GM12873 (cell line): ENCODE measurements around the gene ATPAF1.

ENCODE experiments used
- TF ChIP-seq, protein P1 (sequence below): IDR thresholded peaks from 2 replicates; pipeline ENCODE4 v1.5.1; 2012; ENCODE audit warnings: low read depth, mild to moderate bottlenecking, moderate library complexity, low read length, control low read depth; ENCODE audit not compliant: insufficient read depth; ENCODE audit errors: missing control alignments

The ATPAF1 gene

DNA sequence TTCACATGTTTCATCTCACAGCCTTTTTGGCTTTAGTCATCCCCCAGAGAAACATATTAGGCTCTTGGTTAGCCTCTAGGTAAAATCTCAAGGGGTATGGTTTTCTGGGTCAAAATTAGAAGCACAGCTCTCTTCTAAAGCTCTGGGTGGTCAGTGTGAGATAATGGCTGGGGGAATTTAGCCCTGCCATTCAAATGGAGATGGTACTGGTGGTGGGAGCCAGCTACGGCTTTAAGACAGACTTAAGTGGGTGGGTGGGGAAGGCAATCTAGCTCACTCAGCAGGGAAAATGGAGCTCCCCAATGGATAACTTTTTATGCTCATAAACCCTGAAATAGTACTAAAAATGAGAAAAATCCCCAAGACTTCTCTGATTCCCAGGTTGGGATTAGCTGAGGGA lies 9.2 kb upstream of the ATPAF1 start:
- TF ChIP-seq, protein P1, sequence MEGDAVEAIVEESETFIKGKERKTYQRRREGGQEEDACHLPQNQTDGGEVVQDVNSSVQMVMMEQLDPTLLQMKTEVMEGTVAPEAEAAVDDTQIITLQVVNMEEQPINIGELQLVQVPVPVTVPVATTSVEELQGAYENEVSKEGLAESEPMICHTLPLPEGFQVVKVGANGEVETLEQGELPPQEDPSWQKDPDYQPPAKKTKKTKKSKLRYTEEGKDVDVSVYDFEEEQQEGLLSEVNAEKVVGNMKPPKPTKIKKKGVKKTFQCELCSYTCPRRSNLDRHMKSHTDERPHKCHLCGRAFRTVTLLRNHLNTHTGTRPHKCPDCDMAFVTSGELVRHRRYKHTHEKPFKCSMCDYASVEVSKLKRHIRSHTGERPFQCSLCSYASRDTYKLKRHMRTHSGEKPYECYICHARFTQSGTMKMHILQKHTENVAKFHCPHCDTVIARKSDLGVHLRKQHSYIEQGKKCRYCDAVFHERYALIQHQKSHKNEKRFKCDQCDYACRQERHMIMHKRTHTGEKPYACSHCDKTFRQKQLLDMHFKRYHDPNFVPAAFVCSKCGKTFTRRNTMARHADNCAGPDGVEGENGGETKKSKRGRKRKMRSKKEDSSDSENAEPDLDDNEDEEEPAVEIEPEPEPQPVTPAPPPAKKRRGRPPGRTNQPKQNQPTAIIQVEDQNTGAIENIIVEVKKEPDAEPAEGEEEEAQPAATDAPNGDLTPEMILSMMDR, result no peak

DNA sequence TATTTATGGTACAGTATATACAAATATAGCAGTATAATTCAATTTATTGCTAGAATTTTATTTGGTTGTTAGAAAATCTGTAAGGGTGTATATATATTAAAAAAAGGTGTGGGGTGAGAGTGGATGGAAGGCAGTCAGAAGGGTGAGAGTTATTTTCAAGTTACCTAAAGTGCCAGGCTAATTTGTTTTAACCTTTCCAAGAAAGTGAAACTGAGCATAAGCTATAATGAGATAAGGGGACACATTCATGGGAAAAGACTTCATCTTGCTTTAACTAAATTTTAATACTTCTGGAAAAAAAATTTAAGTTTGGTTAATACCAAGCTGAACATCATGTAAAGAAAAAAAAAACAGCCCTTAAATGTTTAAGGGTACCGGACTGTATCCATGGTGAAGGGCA lies 8.4 kb upstream of the ATPAF1 start:
- TF ChIP-seq, protein P1, result no peak

DNA sequence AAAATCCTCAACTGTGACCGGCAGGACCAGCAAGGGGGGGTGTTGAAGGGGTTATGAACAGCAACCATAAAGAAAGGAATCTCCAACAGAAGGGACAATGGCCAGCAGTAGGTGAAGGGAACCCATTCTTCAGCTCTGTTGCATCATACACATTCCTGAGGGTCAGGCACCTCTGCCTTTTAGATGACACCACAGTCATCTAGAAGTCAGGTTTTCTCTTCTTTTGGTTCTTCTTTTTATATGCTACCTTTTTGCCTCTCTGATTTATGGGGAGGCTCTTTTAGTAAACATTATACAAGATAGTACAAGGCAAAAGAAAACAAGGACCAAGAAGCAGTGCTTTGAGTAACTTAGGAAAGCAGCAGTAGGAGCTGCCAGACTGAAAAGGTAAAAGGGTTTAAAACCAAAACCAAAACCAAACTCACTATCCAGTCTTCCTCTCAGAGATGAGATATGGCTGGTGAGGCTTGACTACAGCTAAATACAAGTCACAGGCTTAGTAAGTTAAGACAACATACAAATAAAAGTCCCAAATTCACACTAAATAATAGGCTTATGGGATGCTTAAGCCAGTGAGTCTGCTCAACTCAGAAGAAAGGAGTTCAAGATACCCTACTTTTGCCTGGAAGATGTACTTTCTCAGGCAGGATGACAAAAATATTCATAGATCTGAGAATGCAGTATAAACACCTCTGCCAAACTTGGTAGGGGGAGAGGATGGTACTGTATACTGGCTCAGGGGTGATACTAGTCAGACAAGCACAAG lies 7.6 kb upstream of the ATPAF1 start:
- TF ChIP-seq, protein P1, result no peak

DNA sequence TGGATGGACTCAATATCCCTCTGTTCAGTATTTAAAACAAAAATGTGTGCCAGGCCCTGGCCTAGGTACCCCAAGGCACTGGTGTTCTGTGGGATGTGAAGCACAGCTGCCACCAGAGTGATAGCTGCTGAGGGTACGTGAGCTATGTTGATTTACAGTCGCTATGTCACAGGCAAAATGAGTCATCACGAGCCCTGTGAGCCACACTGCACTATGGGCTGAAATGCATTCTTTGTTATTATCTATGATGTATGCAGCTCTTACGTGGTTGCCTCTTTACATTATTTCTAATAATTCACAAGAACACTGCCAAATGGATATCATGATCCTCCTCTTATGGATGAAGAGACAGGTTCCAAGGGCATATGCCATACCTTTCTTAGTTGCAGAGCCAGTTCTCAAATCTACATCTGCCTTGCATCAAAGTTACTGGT lies 5.6 kb upstream of the ATPAF1 start:
- TF ChIP-seq, protein P1, result no peak

DNA sequence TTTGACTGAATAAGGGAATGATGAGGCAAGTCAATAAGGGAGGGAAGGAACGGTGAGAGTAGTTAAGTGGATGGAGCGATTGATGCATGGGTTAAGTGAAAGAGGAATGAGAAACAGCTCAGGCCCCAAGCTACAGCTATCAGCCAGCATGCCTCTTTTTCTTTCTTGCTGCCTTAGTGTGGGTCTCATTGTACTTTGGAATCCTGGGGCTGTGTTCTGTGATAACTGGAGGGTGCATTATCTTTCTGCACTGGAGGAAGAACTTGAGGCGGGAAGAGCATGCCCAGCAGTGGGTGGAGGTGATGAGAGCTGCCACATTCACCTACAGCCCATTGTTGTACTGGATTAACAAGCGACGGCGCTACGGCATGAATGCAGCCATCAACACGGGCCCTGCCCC lies 4.5 kb upstream of the ATPAF1 start:
- TF ChIP-seq, protein P1, result no peak

DNA sequence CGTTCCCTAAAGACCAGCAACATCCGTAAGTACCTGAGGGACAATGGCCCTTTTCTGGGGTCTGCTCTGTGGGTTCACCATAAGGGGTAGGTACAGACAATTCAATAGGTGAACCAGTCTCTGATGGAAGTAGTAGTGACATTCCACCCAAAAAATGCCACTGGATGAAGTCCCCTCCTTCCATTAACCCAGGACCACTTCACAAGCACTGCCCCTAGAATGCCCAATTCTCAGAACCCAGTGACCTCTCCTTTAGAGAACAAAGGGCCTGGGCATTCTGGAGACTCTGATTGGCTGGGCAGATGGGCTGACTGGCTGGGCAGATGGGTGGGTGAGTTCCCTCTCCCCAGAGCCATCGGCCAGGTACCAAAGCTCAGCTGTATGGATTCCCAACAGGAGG lies 3.4 kb upstream of the ATPAF1 start, which contains the start of gene TEX38:
Gene TEX38, plus strand, starts transcription at position 301 of the 400 bp plus-strand sequence. Its CDS starts 81 bp downstream, at position 382.
- TF ChIP-seq, protein P1, result no peak

DNA sequence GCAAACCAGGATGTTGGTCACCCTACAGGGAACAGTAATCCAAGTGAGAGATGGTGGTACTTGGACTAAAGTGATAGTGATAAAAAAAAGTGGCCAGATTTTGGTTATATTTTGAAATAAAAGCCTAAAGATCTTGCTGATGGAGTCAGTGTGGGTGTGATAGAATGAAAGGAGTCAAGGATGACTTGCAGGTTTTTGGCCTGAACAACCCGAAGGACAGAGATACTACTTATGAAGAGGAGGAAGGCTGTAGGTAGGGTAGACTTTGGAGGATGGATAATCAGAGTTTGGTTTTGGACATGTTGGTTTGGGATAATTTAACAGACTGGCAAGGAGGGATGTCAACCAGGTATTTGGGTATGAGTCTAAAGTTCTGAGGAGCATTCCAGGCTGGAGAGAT lies 2.0 kb upstream of the ATPAF1 start:
- TF ChIP-seq, protein P1, result no peak
